ENCODE data around the gene CDH4. TPM values are rescaled to one million over a fixed set of nuclear protein-coding genes. Genes with fewer than 3 reads are reported as not detected.

The CDH4 gene
- total and polyA plus RNA-seq, 9 of the 15 experiments (the other 6 are each of a cell fraction or from before 2014, with no cell fraction given): 0.04 TPM; not detected in 8

DNA sequence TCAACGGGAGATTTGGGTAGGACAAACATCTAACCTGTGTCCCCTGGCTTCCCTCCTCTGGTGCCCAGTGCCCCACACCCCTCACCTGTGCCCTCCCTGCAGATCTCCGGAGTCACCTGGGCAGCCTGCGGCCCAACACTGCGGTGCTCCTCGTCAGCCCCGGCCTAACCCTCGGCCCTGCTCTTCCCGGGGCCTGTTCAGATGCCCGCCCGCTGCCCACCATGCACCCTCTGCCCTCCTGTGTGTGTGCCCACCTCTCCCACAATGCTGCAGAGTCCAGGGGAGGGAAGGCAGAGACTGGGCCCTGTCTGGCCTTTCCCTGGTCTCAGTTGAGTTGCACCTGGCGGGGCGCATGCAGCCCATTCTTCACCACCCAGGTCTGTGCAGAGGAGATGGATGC is 349.3 kb downstream of the CDH4 start (continued):
- TF ChIP-seq, protein P1, sequence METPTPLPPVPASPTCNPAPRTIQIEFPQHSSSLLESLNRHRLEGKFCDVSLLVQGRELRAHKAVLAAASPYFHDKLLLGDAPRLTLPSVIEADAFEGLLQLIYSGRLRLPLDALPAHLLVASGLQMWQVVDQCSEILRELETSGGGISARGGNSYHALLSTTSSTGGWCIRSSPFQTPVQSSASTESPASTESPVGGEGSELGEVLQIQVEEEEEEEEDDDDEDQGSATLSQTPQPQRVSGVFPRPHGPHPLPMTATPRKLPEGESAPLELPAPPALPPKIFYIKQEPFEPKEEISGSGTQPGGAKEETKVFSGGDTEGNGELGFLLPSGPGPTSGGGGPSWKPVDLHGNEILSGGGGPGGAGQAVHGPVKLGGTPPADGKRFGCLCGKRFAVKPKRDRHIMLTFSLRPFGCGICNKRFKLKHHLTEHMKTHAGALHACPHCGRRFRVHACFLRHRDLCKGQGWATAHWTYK (CRISPR knock-in tag; IDR thresholded peaks at IDR 0.05): no peak
- TF ChIP-seq ESRRA (IDR thresholded peaks at IDR 0.05; ENCODE audit: borderline replicate concordance, low read depth) (no peak), HNRNPLL (IDR thresholded peaks at IDR 0.05; ENCODE audit: low read depth, low read length, poor library complexity, severe bottlenecking) (no peak), ATF7 (IDR thresholded peaks at IDR 0.05) (no peak), SUPT5H (IDR thresholded peaks at IDR 0.05) (no peak), ARID2 (IDR thresholded peaks at IDR 0.05) (no peak)

- in situ Hi-C loops (cut with MboI): no loop called here
- CTCF ChIA-PET (ENCODE audit: low intra/inter-chr PET ratio): no interaction called here
- TF ChIP-seq, protein P2, sequence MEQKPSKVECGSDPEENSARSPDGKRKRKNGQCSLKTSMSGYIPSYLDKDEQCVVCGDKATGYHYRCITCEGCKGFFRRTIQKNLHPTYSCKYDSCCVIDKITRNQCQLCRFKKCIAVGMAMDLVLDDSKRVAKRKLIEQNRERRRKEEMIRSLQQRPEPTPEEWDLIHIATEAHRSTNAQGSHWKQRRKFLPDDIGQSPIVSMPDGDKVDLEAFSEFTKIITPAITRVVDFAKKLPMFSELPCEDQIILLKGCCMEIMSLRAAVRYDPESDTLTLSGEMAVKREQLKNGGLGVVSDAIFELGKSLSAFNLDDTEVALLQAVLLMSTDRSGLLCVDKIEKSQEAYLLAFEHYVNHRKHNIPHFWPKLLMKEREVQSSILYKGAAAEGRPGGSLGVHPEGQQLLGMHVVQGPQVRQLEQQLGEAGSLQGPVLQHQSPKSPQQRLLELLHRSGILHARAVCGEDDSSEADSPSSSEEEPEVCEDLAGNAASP (IDR thresholded peaks at IDR 0.05): no peak
- TF ChIP-seq ZFP1 (CRISPR knock-in tag; IDR thresholded peaks at IDR 0.05): no peak
- TF ChIP-seq ZNF324 (CRISPR knock-in tag; IDR thresholded peaks at IDR 0.05): no peak
- TF ChIP-seq FOXP4 (CRISPR knock-in tag; IDR thresholded peaks at IDR 0.05; ENCODE audit: borderline replicate concordance): no peak
- no peak for TF ChIP-seq ZNF707 (CRISPR knock-in tag; conservative IDR thresholded peaks at IDR 0.05)
- TF ChIP-seq EHMT2 (IDR thresholded peaks at IDR 0.05): no peak
- TF ChIP-seq FOXK1 (CRISPR knock-in tag; IDR thresholded peaks at IDR 0.05; ENCODE audit: borderline replicate concordance): no peak
- no peak for TF ChIP-seq ZNF695 (CRISPR knock-in tag; IDR thresholded peaks at IDR 0.05)
- no peak for TF ChIP-seq MTA3 (IDR thresholded peaks at IDR 0.05; ENCODE audit: borderline replicate concordance)
- TF ChIP-seq ZNF408 (CRISPR knock-in tag; IDR thresholded peaks at IDR 0.05; ENCODE audit: low read depth): no peak
- no peak for TF ChIP-seq ZNF197 (CRISPR knock-in tag; IDR thresholded peaks at IDR 0.05; ENCODE audit: low read depth)
- no peak for TF ChIP-seq PCBP1 (IDR thresholded peaks at IDR 0.05; ENCODE audit: low read depth, low read length, poor library complexity, severe bottlenecking)
- no peak for TF ChIP-seq NFYB (IDR thresholded peaks at IDR 0.05; ENCODE audit: extremely low read depth, insufficient read length)
Observed at GRCh38 chr20:61601853-61602252, 349.8 kb downstream of the CDH4 start.

More at GRCh38 chr20:61601853-61602252, 349.8 kb downstream of the CDH4 start:
- no peak overlapping the region for H2AFZ ChIP-seq (ENCODE audit: low read depth, low read length)
- POLR2A ChIA-PET: interaction anchor here (0.7 kb wide), 1 partner anchor 274 kb away, joined by 3 read pairs; no protein-coding TSS in a partner anchor
- no peak for ATAC-seq
- H4K20me1 ChIP-seq (replicated peaks; ENCODE audit: control insufficient read depth, insufficient read depth, low read length): peaks cover 4% of the 10 kb centered on the region; the same call in 1 of the 2 replicates
- intact Hi-C loops (cut with micrococcal nuclease): no loop called here
- FAIRE-seq: no peak
- WGBS (ENCODE audit: insufficient coverage, low coverage, missing lambda C conversion rate): 0% methylated on average over 14 of the region's 14 CpGs
- no peak overlapping the region for H3K4me2 ChIP-seq (ENCODE audit: insufficient read depth, low read length)
- H3K9me1 ChIP-seq (ENCODE audit: control insufficient read depth, insufficient read depth, low read length): no peaks in the 10 kb centered on the region
- BruUV-seq (replicated peaks): no TSS peak
- DNase-seq (ENCODE audit: extremely low read depth in 1 of 4, low spot score in 3 of 4): no peak
- H3K9me3 ChIP-seq (replicated peaks; ENCODE audit: control insufficient read depth, insufficient read depth, low read depth, low read length): no peaks in the 10 kb centered on the region
- no peaks in the 10 kb centered on the region for H3K4me1 ChIP-seq (replicated peaks in 1 of 2; ENCODE audit: control insufficient read depth in 2 of 2, insufficient read depth in 2 of 2, low read length in 2 of 2)
- H3K36me3 ChIP-seq (ENCODE audit: control insufficient read depth, insufficient read depth, low read length): no peaks in the 10 kb centered on the region
- no peak overlapping the region for H3K9ac ChIP-seq (ENCODE audit: insufficient read depth in 1 of 2, low read depth in 2 of 2, low read length in 2 of 2)
- no peak overlapping the region for H3K4me3 ChIP-seq
- H3K27ac ChIP-seq (ENCODE audit: extremely low read depth, low read depth, low read length): no peak overlapping the region
- peaks cover 0 to 34% of the 10 kb centered on the region in 2 experiments; a peak in 3 of 5 replicates for H3K27me3 ChIP-seq (ENCODE audit: control insufficient read depth in 2 of 2, insufficient read depth in 2 of 2, low read length in 2 of 2)
- no peaks in the 10 kb centered on the region for H3K79me2 ChIP-seq (ENCODE audit: control insufficient read depth, insufficient read depth, low read length)
